ENCODE results near the gene MAST2.
"Not testable (repeated sequence)": the region's sequence is repeated elsewhere in the genome, so short reads cannot be mapped to it uniquely, and the experiment has no call there.

The MAST2 gene

GRCh38 chr1:45952072-45952471 is 148.7 kb downstream of the MAST2 start:
- DNase-seq, result no peak

- no peak for DNase-seq
Measured at GRCh38 chr1:45953934-45954847, 150.8 kb downstream of the MAST2 start.

- DNase-seq, result no peak
Measured at GRCh38 chr1:45957684-45958083, 154.3 kb downstream of the MAST2 start.

GRCh38 chr1:45958317-45958716 is 154.9 kb downstream of the MAST2 start:
- DNase-seq, result no peak

GRCh38 chr1:45960930-45961715 is 157.7 kb downstream of the MAST2 start:
- peak; percentile 52 for DNase-seq

GRCh38 chr1:45961936-45962335 is 158.5 kb downstream of the MAST2 start:
- not testable (repeated sequence) for DNase-seq

GRCh38 chr1:45968941-45969666 is 165.7 kb downstream of the MAST2 start:
- DNase-seq, result no peak

GRCh38 chr1:45969866-45970265 is 166.5 kb downstream of the MAST2 start:
- no peak for DNase-seq

- no peak for DNase-seq
Measured at GRCh38 chr1:45971335-45971734, 167.9 kb downstream of the MAST2 start.

- DNase-seq, result no peak
Measured at GRCh38 chr1:45971922-45972531, 168.6 kb downstream of the MAST2 start.

- DNase-seq, result no peak
Measured at GRCh38 chr1:45972621-45973020, 169.2 kb downstream of the MAST2 start.

GRCh38 chr1:45973121-45973520 is 169.7 kb downstream of the MAST2 start:
- DNase-seq, result no peak

GRCh38 chr1:45974541-45975269 is 171.3 kb downstream of the MAST2 start:
- DNase-seq, result no peak

- no peak for DNase-seq
Measured at GRCh38 chr1:45976623-45977022, 173.2 kb downstream of the MAST2 start.

- no peak for DNase-seq
Measured at GRCh38 chr1:45979074-45979777, 175.8 kb downstream of the MAST2 start.

GRCh38 chr1:45979778-45980176 is 176.4 kb downstream of the MAST2 start:
- no peak for DNase-seq

- no peak for DNase-seq
Measured at GRCh38 chr1:45982359-45982758, 178.9 kb downstream of the MAST2 start.

- no peak for DNase-seq
Measured at GRCh38 chr1:45983967-45984366, 180.6 kb downstream of the MAST2 start.

- DNase-seq, result no peak
Measured at GRCh38 chr1:45987204-45987603, 183.8 kb downstream of the MAST2 start.

GRCh38 chr1:45989249-45989648 is 185.8 kb downstream of the MAST2 start:
- no peak for DNase-seq

GRCh38 chr1:45994423-45994822 is 191.0 kb downstream of the MAST2 start:
- no peak for DNase-seq

Measured in NCI-H524 treated with DMSO at 0.1 percent for 48 hours (cell line).